Epithelial cell of proximal tubule (primary cell): ENCODE measurements around the gene MRPL54. TPM values are rescaled to one million over a fixed set of nuclear protein-coding genes. Genes with fewer than 3 reads are reported as not detected.
"Not testable (repeated sequence)": the region's sequence is repeated elsewhere in the genome, so short reads cannot be mapped to it uniquely, and the experiment has no call there.

Experiments used
- DNase-seq: peaks from one replicate; pipeline ENCODE4 v3.0.0-alpha.2; 2011; ENCODE audit warnings: low read depth
- H3K4me3 ChIP-seq: 2 replicates; pipeline ENCODE4 v1.5.1; 2011; ENCODE audit warnings: low read depth, mild to moderate bottlenecking, low read length
- CTCF ChIP-seq: conservative IDR thresholded peaks from 2 replicates; pipeline ENCODE4 v1.5.1; 2012; ENCODE audit warnings: low read depth, mild to moderate bottlenecking, low read length
- total RNA-seq: library from RNA; depleted of rRNA; stranded (reverse); fragments of >200 nt; gene quantifications from 2 replicates; pipeline ENCODE4 v1.2.3, GENCODE V29; 2015

The MRPL54 gene
- total RNA-seq, 1 donor from 2014 or later: 102 TPM

GRCh38 chr19:3813473-3814392, 51.3 kb downstream of the MRPL54 start:
- no peak for DNase-seq
- H3K4me3 ChIP-seq: no peak overlapping the region
- TF ChIP-seq CTCF: no peak

- H3K4me3 ChIP-seq: no peak overlapping the region
- DNase-seq: no peak
- TF ChIP-seq CTCF: no peak
Measured at GRCh38 chr19:3814648-3815047, 52.2 kb downstream of the MRPL54 start.

GRCh38 chr19:3816148-3816547, 53.7 kb downstream of the MRPL54 start:
- DNase-seq, H3K4me3 ChIP-seq: not testable (repeated sequence)

GRCh38 chr19:3816566-3817218, 54.2 kb downstream of the MRPL54 start:
- DNase-seq: no peak
- TF ChIP-seq CTCF: no peak
- no peak overlapping the region for H3K4me3 ChIP-seq

Other genes with a start within 250 kb of the MRPL54 start
- not detected in 2 replicates for gene TEKTIP1, start 223.5 kb upstream of the MRPL54 start, total RNA-seq
- gene MFSD12, start 205.1 kb upstream of the MRPL54 start, total RNA-seq: 238 and 260 TPM in 2 replicates
- 125 and 135 TPM in 2 replicates for gene HMG20B, start 189.7 kb upstream of the MRPL54 start, total RNA-seq
- gene GIPC3, start 177.2 kb upstream of the MRPL54 start, total RNA-seq: not detected in 2 replicates
- 0.17 and 0.51 TPM in 2 replicates for gene TBXA2R, start 155.8 kb upstream of the MRPL54 start, total RNA-seq
- gene CACTIN, start 135.9 kb upstream of the MRPL54 start, total RNA-seq: 35.0 and 38.9 TPM in 2 replicates
- 11.7 and 20.4 TPM in 2 replicates for gene PIP5K1C, start 62.2 kb upstream of the MRPL54 start, total RNA-seq
- 1.9 and 3.8 TPM in 2 replicates for gene TJP3, start 54.3 kb upstream of the MRPL54 start, total RNA-seq
- gene APBA3, start 990 bp upstream of the MRPL54 start, total RNA-seq: 24.6 and 25.8 TPM in 2 replicates
- gene RAX2, start 9.5 kb downstream of the MRPL54 start, total RNA-seq: not detected in 2 replicates
- 0.29 TPM in 1 of 2 replicates, not detected in the other for gene MATK, start 23.7 kb downstream of the MRPL54 start, total RNA-seq
- not detected in 2 replicates for gene ZFR2, start 106.4 kb downstream of the MRPL54 start, total RNA-seq
- not detected in 2 replicates for gene ATCAY, start 118.0 kb downstream of the MRPL54 start, total RNA-seq
- not detected in 2 replicates for gene NMRK2, start 170.4 kb downstream of the MRPL54 start, total RNA-seq
- 112 and 124 TPM in 2 replicates for gene DAPK3, start 208.4 kb downstream of the MRPL54 start, total RNA-seq
- 1,327 and 1,998 TPM in 2 replicates for gene EEF2, start 222.8 kb downstream of the MRPL54 start, total RNA-seq
- 26.7 and 31.5 TPM in 2 replicates for gene PIAS4, start 245.1 kb downstream of the MRPL54 start, total RNA-seq